HCEC 1CT (cell line): Measurements from ENCODE around the gene RAC3.

Experiments used
- DNase-seq: peaks from one replicate; pipeline ENCODE4 v3.0.0-alpha.2; 2017

Gene RAC3

GRCh38 chr17:81999976-82000802 is 31.3 kb upstream of the RAC3 start:
- no peak for DNase-seq

GRCh38 chr17:82000803-82001570 is 30.5 kb upstream of the RAC3 start:
- no peak for DNase-seq

GRCh38 chr17:82001571-82002056 is 29.9 kb upstream of the RAC3 start:
- DNase-seq: no peak

GRCh38 chr17:82003411-82004381 is 27.8 kb upstream of the RAC3 start:
- peak; percentile 97 for DNase-seq

- no peak for DNase-seq
Observed at GRCh38 chr17:82004517-82005455, 26.7 kb upstream of the RAC3 start.

GRCh38 chr17:82005701-82006348 is 25.7 kb upstream of the RAC3 start:
- DNase-seq: no peak

GRCh38 chr17:82006468-82007227 is 24.8 kb upstream of the RAC3 start:
- DNase-seq: no peak

- DNase-seq: no peak
Observed at GRCh38 chr17:82007228-82007494, 24.3 kb upstream of the RAC3 start.

- DNase-seq: no peak
Observed at GRCh38 chr17:82007495-82008257, 23.8 kb upstream of the RAC3 start.

GRCh38 chr17:82008258-82008940 is 23.1 kb upstream of the RAC3 start:
- no peak for DNase-seq

GRCh38 chr17:82008941-82009405 is 22.5 kb upstream of the RAC3 start:
- DNase-seq: no peak

GRCh38 chr17:82009413-82009812 is 22.1 kb upstream of the RAC3 start:
- DNase-seq: no peak

GRCh38 chr17:82010575-82011525 is 20.6 kb upstream of the RAC3 start:
- DNase-seq: no peak

GRCh38 chr17:82011617-82012187 is 19.8 kb upstream of the RAC3 start:
- no peak for DNase-seq

- no peak for DNase-seq
Observed at GRCh38 chr17:82012261-82012639, 19.2 kb upstream of the RAC3 start.

GRCh38 chr17:82012640-82013295 is 18.7 kb upstream of the RAC3 start:
- DNase-seq: no peak

- DNase-seq: no peak
Observed at GRCh38 chr17:82013341-82013740, 18.1 kb upstream of the RAC3 start.
